ENCODE measurements around the gene SYDE1. TPM values are rescaled to one million over a fixed set of nuclear protein-coding genes. Genes with fewer than 3 reads are reported as not detected.

Gene SYDE1
- total RNA-seq, 2 experiments from 2014 or later: 1.1 to 1.8 TPM

GRCh38 chr19:15128162-15128770, 21.1 kb downstream of the SYDE1 start:
- DNase-seq (no peak), ATAC-seq (no peak)
- ChIA-PET CTCF (interaction anchor here (0.8 to 1.4 kb wide), 2 partner anchors 26 to 27 kb away, joined by 3 read pairs; no protein-coding TSS in a partner anchor), POLR2A (no interaction called here)
- intact Hi-C loops (cut with micrococcal nuclease): no loop called here
- H3K27ac Mint-ChIP-seq: no peak overlapping the region
- no peaks in the 10 kb centered on the region for H3K27me3 Mint-ChIP-seq
- H3K9me3 Mint-ChIP-seq: no peaks in the 10 kb centered on the region
- peaks cover 21% of the 10 kb centered on the region for H3K4me1 Mint-ChIP-seq (ENCODE audit: low read depth)
- H3K4me3 Mint-ChIP-seq: no peak overlapping the region
- peaks cover under 1% of the 10 kb centered on the region for H3K36me3 Mint-ChIP-seq (ENCODE audit: low read depth)
- no peak for TF ChIP-seq CTCF (IDR thresholded peaks at IDR 0.05)

DNA sequence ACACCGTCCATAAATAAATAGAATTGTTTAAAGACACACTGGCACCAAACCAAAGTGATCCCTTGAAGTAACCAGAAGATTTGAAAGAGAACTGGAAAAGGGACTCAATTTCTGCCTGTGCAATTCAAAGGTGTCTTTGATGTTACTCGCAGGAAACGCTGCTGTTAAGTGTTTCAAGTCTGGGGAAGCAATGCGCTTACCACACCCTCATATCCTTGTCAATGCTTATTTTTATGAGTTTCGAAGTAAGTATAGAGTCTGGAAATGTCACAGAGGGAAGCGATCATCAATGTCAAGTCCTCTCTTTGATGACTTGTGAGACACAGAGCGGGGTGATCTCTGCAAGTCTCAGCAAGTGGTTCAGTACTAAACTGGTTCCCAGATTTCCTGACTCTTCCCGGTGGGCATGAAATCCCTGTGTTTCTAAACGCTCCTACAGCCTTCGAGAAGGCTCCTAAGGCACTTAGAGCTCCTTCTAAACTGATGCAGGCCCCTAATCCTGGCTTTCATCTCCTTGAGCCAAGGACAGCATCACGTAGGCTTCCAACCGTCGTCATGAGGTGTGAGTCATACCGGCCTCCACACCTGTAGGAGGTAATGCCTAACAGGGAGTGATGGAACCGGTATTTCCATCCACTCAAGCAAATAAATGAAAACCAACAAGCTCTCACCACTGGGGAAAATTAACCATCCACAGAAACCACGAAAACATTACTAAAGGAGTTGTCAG, 22.8 kb downstream of the SYDE1 start:
- no peak for TF ChIP-seq CTCF (IDR thresholded peaks at IDR 0.05)
- no peaks in the 10 kb centered on the region for H3K27me3 Mint-ChIP-seq
- intact Hi-C loops (cut with micrococcal nuclease): no loop called here
- no peak overlapping the region for H3K4me3 Mint-ChIP-seq
- H3K9me3 Mint-ChIP-seq: no peaks in the 10 kb centered on the region
- H3K4me1 Mint-ChIP-seq (ENCODE audit: low read depth): peaks cover 15% of the 10 kb centered on the region
- no peaks in the 10 kb centered on the region for H3K36me3 Mint-ChIP-seq (ENCODE audit: low read depth)
- ChIA-PET CTCF (interaction anchor here (1.4 kb wide), 1 partner anchor 28 kb away, joined by 4 read pairs; no protein-coding TSS in a partner anchor), POLR2A (no interaction called here)
- no peak for ATAC-seq
- H3K27ac Mint-ChIP-seq: peak overlapping the region; percentile 84
- DNase-seq: peak; percentile 57

GRCh38 chr19:15136234-15136954, 29.2 kb downstream of the SYDE1 start:
- H3K4me1 Mint-ChIP-seq (ENCODE audit: low read depth): peaks cover 4% of the 10 kb centered on the region
- DNase-seq: no peak
- TF ChIP-seq CTCF (IDR thresholded peaks at IDR 0.05): no peak
- no peak for ATAC-seq
- H3K4me3 Mint-ChIP-seq: no peak overlapping the region
- no peaks in the 10 kb centered on the region for H3K27me3 Mint-ChIP-seq
- intact Hi-C loops (cut with micrococcal nuclease): no loop called here
- no peak overlapping the region for H3K27ac Mint-ChIP-seq
- ChIA-PET CTCF (interaction anchor here (2.7 kb wide), 1 partner anchor 17 kb away, joined by 7 read pairs; no protein-coding TSS in a partner anchor), POLR2A (interaction anchor here (0.7 kb wide), 1 partner anchor 379 kb away, joined by 4 read pairs; no protein-coding TSS in a partner anchor)
- peaks cover 10% of the 10 kb centered on the region for H3K9me3 Mint-ChIP-seq
- peaks cover 3% of the 10 kb centered on the region for H3K36me3 Mint-ChIP-seq (ENCODE audit: low read depth)

DNA sequence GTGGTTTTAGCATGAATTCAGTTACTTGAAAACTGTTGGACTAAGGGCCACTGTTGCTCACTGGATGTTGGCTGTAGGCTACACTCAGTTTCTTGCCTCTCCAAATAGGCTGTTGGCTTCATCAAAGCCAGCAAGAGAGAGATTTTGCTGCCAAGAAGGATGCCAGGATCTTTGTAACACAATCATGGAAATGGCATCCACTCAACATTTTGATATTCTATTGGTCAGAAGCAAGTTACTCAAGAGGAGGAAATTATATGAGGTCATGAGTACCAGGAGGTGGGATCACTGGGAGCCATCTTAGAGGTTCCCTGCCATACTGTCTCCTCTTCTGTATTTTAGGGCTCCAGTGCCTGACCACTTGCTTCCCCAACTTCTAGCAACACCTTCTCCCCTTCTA, 30.6 kb downstream of the SYDE1 start:
- CTCF ChIA-PET: interaction anchor here (1.2 kb wide), 1 partner anchor 12 kb away, joined by 4 read pairs; a partner anchor contains a TSS
- no peak for TF ChIP-seq CTCF (IDR thresholded peaks at IDR 0.05)
- peaks cover 10% of the 10 kb centered on the region for H3K9me3 Mint-ChIP-seq
- intact Hi-C loops (cut with micrococcal nuclease): no loop called here
- no peak overlapping the region for H3K27ac Mint-ChIP-seq
- H3K4me3 Mint-ChIP-seq: no peak overlapping the region
- peaks cover 3% of the 10 kb centered on the region for H3K36me3 Mint-ChIP-seq (ENCODE audit: low read depth)
- H3K4me1 Mint-ChIP-seq (ENCODE audit: low read depth): peaks cover 4% of the 10 kb centered on the region
- DNase-seq (no peak), ATAC-seq (no peak)
- POLR2A ChIA-PET: no interaction called here
- no peaks in the 10 kb centered on the region for H3K27me3 Mint-ChIP-seq

All from activated CD8-positive, alpha-beta T cell treated with anti-CD3 and anti-CD28 coated beads for 36 hours (primary cell).